GM06990 (cell line): ENCODE data around the gene LHX8.

Experiments used
- DNase-seq: peaks from one replicate; pipeline ENCODE4 v3.0.0-alpha.2; 2011; ENCODE audit not compliant: insufficient read length; ENCODE audit errors: extremely low read depth
- H3K27me3 ChIP-seq: replicated peaks from 2 replicates; pipeline ENCODE4 v1.6.0; 2011; ENCODE audit warnings: low read length; ENCODE audit not compliant: control insufficient read depth, insufficient read depth
- H3K36me3 ChIP-seq: 2 replicates; pipeline ENCODE4 v1.5.1; 2011; ENCODE audit warnings: low read length; ENCODE audit not compliant: control insufficient read depth, insufficient read depth
- H3K4me3 ChIP-seq: replicated peaks from 2 replicates; pipeline ENCODE4 v1.5.1; 2011; ENCODE audit warnings: low read depth, mild to moderate bottlenecking, control low read depth, low read length
- CTCF ChIP-seq: IDR thresholded peaks from 2 replicates; pipeline ENCODE4 v1.5.1; 2011; ENCODE audit warnings: low read length, control low read depth, mild to moderate bottlenecking, inconsistent platforms; ENCODE audit not compliant: insufficient read depth, poor library complexity, severe bottlenecking

LHX8 gene

GRCh38 chr1:75125161-75125726, 8.9 kb upstream of the LHX8 start:
- Histone ChIP-seq H3K27me3 (peaks cover 1% of the 10 kb centered on the region; the same call in 1 of the 2 replicates), H3K4me3 (no peak overlapping the region), H3K36me3 (no peaks in the 10 kb centered on the region)
- TF ChIP-seq CTCF, result no peak
- DNase-seq, result no peak

GRCh38 chr1:75126611-75127101, 7.5 kb upstream of the LHX8 start:
- no peak for DNase-seq
- no peak for TF ChIP-seq CTCF
- Histone ChIP-seq H3K4me3 (no peak overlapping the region), H3K36me3 (no peaks in the 10 kb centered on the region), H3K27me3 (peaks cover 1% of the 10 kb centered on the region; the same call in 1 of the 2 replicates)

GRCh38 chr1:75127916-75128717, 6.1 kb upstream of the LHX8 start:
- no peak for TF ChIP-seq CTCF
- DNase-seq, result no peak
- H3K27me3 ChIP-seq, result peaks cover 1% of the 10 kb centered on the region; the same call in 1 of the 2 replicates
- H3K4me3 ChIP-seq, result no peak overlapping the region
- no peaks in the 10 kb centered on the region for H3K36me3 ChIP-seq

GRCh38 chr1:75129660-75129982, 4.6 kb upstream of the LHX8 start:
- H3K27me3 ChIP-seq, result peaks cover 4% of the 10 kb centered on the region
- no peaks in the 10 kb centered on the region for H3K36me3 ChIP-seq
- no peak for TF ChIP-seq CTCF
- no peak for DNase-seq
- H3K4me3 ChIP-seq, result no peak overlapping the region

GRCh38 chr1:75129983-75130789, 4.0 kb upstream of the LHX8 start:
- Histone ChIP-seq H3K36me3 (no peaks in the 10 kb centered on the region), H3K4me3 (no peak overlapping the region), H3K27me3 (peaks cover 4% of the 10 kb centered on the region)
- no peak for DNase-seq
- TF ChIP-seq CTCF, result no peak
